ENCODE measurements around the gene APOL1.
"Not testable (repeated sequence)": the region's sequence is repeated elsewhere in the genome, so short reads cannot be mapped to it uniquely, and the experiment has no call there.

Gene APOL1

GRCh38 chr22:36208162-36208765 is 44.7 kb upstream of the APOL1 start:
- no peak for DNase-seq
- TF ChIP-seq CTCF (IDR thresholded peaks at IDR 0.05; ENCODE audit: low read depth, low read length, missing control alignments), result no peak
- in situ Hi-C loops (cut with HindIII; ENCODE audit: low pct_ligation_motif_present, low sequenced_read_pairs), result no loop called here
- H3K36me3 ChIP-seq (replicated peaks), result no peaks in the 10 kb centered on the region
- H3K27ac ChIP-seq, result no peak overlapping the region
- H3K27me3 ChIP-seq (replicated peaks), result no peaks in the 10 kb centered on the region
- no peak overlapping the region for H3K4me3 ChIP-seq (ENCODE audit: low read depth, low read length)

- Histone ChIP-seq H3K36me3 (replicated peaks) (no peaks in the 10 kb centered on the region), H3K27me3 (replicated peaks) (no peaks in the 10 kb centered on the region), H3K27ac (no peak overlapping the region), H3K4me3 (ENCODE audit: low read depth, low read length) (no peak overlapping the region)
- in situ Hi-C loops (cut with HindIII; ENCODE audit: low pct_ligation_motif_present, low sequenced_read_pairs), result no loop called here
- no peak for TF ChIP-seq CTCF (IDR thresholded peaks at IDR 0.05; ENCODE audit: low read depth, low read length, missing control alignments)
- no peak for DNase-seq
Measured at GRCh38 chr22:36208914-36209313, 44.0 kb upstream of the APOL1 start.

- in situ Hi-C loops (cut with HindIII; ENCODE audit: low pct_ligation_motif_present, low sequenced_read_pairs); H3K4me3 ChIP-seq (ENCODE audit: low read depth, low read length); DNase-seq; H3K27ac ChIP-seq; H3K36me3 ChIP-seq (replicated peaks); H3K27me3 ChIP-seq (replicated peaks): not testable (repeated sequence)
Measured at GRCh38 chr22:36209488-36209908, 43.4 kb upstream of the APOL1 start.

- no peaks in the 10 kb centered on the region for H3K36me3 ChIP-seq (replicated peaks)
- H3K27me3 ChIP-seq (replicated peaks), result peaks cover under 1% of the 10 kb centered on the region
- H3K4me3 ChIP-seq (ENCODE audit: low read depth, low read length), result no peak overlapping the region
- no peak for DNase-seq
- in situ Hi-C loops (cut with HindIII; ENCODE audit: low pct_ligation_motif_present, low sequenced_read_pairs), result no loop called here
- no peak for TF ChIP-seq CTCF (IDR thresholded peaks at IDR 0.05; ENCODE audit: low read depth, low read length, missing control alignments)
- no peak overlapping the region for H3K27ac ChIP-seq
Measured at GRCh38 chr22:36210224-36210623, 42.7 kb upstream of the APOL1 start.

- no peak overlapping the region for H3K4me3 ChIP-seq (ENCODE audit: low read depth, low read length)
- TF ChIP-seq CTCF (IDR thresholded peaks at IDR 0.05; ENCODE audit: low read depth, low read length, missing control alignments), result no peak
- peaks cover 6% of the 10 kb centered on the region for H3K27me3 ChIP-seq (replicated peaks)
- no peaks in the 10 kb centered on the region for H3K36me3 ChIP-seq (replicated peaks)
- in situ Hi-C loops (cut with HindIII; ENCODE audit: low pct_ligation_motif_present, low sequenced_read_pairs), result no loop called here
- no peak overlapping the region for H3K27ac ChIP-seq
- DNase-seq, result peak; percentile 53
Measured at GRCh38 chr22:36211237-36211861, 41.6 kb upstream of the APOL1 start.

- H3K27ac ChIP-seq, result no peak overlapping the region
- H3K4me3 ChIP-seq (ENCODE audit: low read depth, low read length), result no peak overlapping the region
- no peak for TF ChIP-seq CTCF (IDR thresholded peaks at IDR 0.05; ENCODE audit: low read depth, low read length, missing control alignments)
- H3K27me3 ChIP-seq (replicated peaks), result peaks cover 8% of the 10 kb centered on the region
- no peaks in the 10 kb centered on the region for H3K36me3 ChIP-seq (replicated peaks)
- in situ Hi-C loops (cut with HindIII; ENCODE audit: low pct_ligation_motif_present, low sequenced_read_pairs), result no loop called here
- DNase-seq, result no peak
Measured at GRCh38 chr22:36212901-36213300, 40.0 kb upstream of the APOL1 start.

Data from brain microvascular endothelial cell (primary cell).